Dermis microvascular lymphatic vessel endothelial cell (primary cell): ENCODE data around the gene AGMO. TPM values are rescaled to one million over a fixed set of nuclear protein-coding genes. Genes with fewer than 3 reads are reported as not detected.
A peak's percentile ranks its signal among the peaks of the same experiment; 100 is the strongest.
"Not testable (repeated sequence)": the region's sequence is repeated elsewhere in the genome, so short reads cannot be mapped to it uniquely, and the experiment has no call there.

ENCODE experiments used
- DNase-seq, 2 donors: peaks; one replicate each; pipeline versions ENCODE4 v3.0.0 to v3.0.0-alpha.2; 2010; ENCODE audit warnings: low read depth in 2 of 2
- total RNA-seq: library from RNA; depleted of rRNA; stranded (reverse); fragments of >200 nt; gene quantifications from 2 replicates; pipeline ENCODE4 v1.2.1, GENCODE V29; 2014

Gene AGMO
- total RNA-seq, 1 donor from 2014 or later, result 1.4 TPM

DNA sequence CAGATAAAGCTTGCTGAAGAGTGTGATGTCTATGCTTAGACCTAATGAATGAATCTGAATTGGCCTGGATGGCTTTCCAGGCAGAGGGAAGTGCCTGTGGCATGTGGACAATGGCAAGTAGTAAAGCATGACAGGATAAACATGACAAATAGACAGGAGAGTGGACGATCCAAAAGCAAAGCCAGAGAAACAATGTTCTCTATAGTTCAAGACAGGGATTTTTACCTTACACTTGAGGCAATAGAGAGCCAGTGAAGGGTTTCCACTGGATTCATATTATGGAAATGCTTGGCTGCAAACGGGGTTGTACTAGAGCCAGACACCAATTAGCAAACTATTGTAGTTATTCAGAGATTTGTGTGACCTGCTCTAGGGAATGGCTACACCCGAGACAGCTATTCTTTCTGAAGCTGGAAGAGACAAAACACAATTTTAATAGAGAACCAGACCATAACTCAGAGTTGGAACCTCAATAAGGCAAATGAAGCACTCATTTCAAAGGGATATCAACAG is 2.3 kb downstream of the AGMO start:
- DNase-seq, result no peak

GRCh38 chr7:15558756-15559155 is 3.1 kb downstream of the AGMO start:
- no peak for DNase-seq

- DNase-seq, result no peak
These were observed 4.1 kb downstream of the AGMO start for GRCh38 chr7:15557686-15558085.

- DNase-seq, result no peak
These were observed 4.6 kb downstream of the AGMO start for GRCh38 chr7:15557186-15557585.

DNA sequence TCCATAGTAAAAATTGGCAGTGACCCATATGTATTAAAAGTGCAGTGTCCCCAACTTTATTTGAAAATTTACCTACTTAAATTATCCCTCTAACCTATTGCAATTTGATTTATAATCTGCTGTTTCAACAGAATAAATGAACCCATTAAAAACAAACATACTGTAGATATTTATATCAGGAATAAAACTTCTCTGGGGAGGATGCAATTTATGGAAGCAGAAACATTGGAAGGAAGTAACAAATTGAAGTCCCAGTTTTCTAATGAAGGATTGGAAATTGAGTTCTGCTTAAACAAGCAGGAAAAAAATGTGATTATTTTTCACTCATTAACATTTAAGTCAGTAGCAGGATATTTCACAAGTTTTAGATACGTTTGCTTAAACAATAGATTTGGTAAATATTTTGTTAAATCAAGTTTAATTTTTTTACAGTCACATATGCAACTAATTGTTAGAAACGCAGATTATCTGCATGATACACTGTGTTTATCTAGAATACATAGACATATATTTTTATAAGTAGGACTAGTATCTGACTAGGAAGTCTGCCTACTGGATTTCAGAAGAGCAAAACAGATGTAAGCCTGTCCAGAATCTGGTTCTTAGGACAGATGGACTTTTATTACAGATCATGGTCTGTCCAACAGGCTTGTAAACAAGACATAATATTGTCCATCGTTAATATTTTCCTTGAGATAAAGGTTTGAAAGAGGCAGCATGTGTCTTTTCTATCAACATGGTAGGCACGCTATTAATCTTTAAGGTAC is 5.3 kb downstream of the AGMO start:
- DNase-seq, result no peak

- DNase-seq, result peak in 1 of 2 donors; percentile 75
These were observed 6.4 kb downstream of the AGMO start for GRCh38 chr7:15555381-15555859.

DNA sequence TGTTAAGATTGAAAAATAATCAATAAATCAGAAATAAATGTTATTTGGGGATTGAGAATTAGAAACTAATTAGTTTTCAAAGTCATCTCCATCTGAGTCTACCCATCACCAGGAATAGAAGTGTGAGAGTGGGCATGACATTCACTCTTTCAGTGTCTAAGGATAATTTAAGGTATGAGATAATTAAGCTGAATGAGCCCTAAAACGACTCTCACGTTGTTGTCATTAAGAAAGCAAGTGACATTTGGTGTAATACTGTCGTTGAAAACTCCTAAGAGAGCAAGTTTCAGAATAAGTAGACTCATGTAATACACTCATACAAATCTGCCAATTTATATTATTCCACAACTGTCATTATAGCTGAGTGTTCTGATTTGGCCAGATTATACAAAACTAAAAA is 7.1 kb downstream of the AGMO start:
- no peak for DNase-seq

DNA sequence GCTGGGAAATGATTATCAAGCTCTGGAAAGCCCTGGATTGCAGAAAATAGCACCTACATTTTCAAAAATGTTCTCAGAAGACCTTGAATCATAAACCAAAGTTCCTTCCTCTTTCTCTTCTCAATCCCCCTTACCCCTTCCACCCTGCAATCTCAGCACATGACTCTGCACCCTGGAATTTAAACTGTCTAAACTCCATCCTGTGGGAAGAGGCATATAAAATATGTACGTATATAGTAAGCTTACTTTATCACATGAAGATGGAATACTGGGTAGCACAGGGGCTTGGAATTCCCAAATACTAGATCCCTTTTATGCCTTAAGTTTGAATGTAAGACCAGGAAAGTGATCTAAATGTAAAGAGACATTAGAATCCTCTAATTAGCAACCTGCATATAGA is 7.7 kb downstream of the AGMO start:
- peak in 1 of 2 donors; percentile 33 for DNase-seq

- DNase-seq, result not testable (repeated sequence)
These were observed 14.5 kb downstream of the AGMO start for GRCh38 chr7:15547320-15547719.

DNA sequence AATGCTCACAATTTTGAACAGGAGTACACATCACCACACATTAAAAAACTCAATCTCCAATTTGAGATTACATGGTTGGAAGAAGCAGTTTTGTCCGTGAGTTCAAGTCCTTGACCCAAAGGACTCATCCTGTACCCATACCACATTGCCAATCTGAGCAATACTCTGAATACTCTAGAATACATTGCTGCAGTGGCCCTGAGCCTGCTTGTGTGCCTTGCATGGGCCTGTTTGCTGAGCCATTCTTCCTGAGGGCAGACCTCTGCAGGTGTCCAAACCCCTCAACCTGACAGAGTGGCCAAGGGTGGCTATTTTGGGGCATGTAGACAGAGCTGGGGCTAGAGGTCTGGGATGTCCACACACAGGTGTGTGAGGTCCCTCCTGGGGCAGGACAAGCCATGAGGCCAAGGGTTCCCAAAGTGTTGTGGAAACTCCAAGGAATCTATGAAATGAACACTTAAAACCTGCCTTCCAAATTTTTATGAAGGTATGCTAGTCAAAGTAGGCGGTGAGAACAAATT is 15.5 kb downstream of the AGMO start:
- DNase-seq, result no peak

GRCh38 chr7:15544050-15544449 is 17.8 kb downstream of the AGMO start:
- no peak for DNase-seq

DNA sequence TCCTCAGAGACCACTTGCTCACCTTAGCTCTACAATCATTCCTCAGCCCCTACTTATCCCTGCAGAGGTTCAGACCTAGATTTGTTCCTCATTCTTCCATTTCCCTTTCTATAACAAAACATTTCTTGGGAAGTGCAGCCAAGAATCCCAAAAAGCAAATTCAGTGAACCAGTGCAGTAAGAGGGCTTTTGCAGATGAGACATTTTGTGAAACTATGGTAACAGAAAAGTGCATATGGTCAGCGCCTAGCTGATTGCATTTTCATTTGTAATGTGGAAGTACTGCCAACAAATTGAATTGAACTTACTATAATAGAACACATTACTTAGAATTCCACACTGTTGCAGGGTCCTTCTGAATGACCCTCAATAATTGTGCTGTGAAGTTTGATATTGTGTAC is 18.6 kb downstream of the AGMO start:
- no peak for DNase-seq

DNA sequence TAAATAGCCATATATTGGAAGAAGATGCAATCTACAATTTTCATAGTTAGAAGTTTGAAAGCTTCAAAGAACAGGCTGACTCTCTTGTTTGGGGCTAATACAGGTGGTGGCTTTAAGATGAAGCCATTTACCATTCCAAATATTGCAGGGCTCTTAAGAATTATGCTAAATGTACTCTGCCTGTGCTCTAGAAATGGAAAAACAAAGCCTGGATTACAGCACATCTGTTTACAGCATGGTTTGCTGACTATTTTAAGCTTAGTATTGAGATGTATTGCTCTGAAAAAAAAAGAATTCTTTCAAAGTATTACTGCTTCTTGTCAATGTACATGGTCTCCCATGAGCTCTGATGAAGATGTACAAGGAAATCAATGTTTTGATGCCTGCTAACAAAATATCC is 34.2 kb downstream of the AGMO start:
- DNase-seq, result no peak

GRCh38 chr7:15525652-15526263 is 36.1 kb downstream of the AGMO start:
- DNase-seq, result no peak

- DNase-seq, result no peak
These were observed 37.7 kb downstream of the AGMO start for GRCh38 chr7:15524077-15524476.

GRCh38 chr7:15517865-15518264 is 44.0 kb downstream of the AGMO start:
- DNase-seq, result not testable (repeated sequence)

DNA sequence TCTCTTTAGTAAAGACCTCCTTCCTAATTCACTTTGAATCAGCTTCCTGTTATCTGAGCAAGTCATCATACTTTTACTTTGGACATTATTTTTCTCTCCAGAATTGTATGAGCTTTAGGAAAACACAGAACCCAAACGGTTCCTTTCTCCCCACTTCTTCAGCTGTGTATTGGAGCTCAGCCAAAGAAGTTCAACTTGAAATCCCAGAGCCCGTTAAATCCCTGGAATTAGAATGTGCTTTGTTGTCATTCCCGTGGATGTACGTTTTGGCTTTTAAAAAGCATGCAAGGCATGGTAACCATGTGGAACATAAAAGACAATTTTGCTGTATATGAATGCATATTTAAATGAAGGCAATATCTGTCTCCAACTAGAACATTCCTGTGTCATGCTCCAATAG is 46.6 kb downstream of the AGMO start:
- peak in 1 of 2 donors; percentile 70 for DNase-seq

DNA sequence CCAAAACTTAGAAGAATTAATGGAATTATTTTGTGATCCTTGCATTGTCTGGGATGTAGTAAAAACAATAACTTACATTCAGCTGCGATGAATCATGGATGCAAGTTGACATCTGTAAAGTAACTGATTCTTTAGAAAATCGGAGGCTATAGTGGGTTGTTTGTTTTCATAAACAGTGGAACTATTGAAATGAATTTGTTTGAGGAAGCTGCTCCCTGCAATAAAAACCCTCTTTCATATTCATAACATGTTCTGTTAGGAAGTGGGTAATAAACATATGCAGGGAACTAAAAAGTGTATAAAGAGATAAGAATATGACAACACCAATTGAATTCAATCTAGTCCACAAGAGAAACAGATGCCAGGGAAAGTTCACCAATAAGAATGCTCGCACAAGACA is 53.6 kb downstream of the AGMO start:
- peak; percentile 63 to 91 for DNase-seq

GRCh38 chr7:15507708-15508107 is 54.1 kb downstream of the AGMO start:
- peak in 1 of 2 donors; percentile 25 for DNase-seq

- no peak for DNase-seq
These were observed 54.6 kb downstream of the AGMO start for GRCh38 chr7:15507171-15507570.

DNA sequence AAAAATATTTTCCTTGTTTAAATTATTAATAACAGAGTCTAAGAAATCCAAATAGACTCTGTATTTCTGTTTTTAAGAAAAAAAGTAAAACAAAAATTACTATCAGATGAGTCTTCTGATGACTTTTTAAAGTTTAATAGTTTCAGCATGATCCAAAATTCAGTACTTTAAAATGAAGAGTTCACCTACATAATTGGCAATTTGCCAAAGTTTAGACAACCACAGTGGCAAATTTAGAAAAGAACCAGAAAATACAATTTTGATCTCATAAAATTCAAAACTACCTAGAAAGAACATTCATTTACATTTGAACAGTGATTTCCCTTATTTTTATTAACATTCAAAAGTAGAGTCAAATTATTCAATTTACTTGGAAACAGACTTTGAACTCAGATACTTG is 56.1 kb downstream of the AGMO start:
- no peak for DNase-seq

GRCh38 chr7:15504351-15504750 is 57.5 kb downstream of the AGMO start:
- DNase-seq, result peak; percentile 66 to 82
